Measurements from ENCODE around the gene SAMD13. TPM values are rescaled to one million over a fixed set of nuclear protein-coding genes. Genes with fewer than 3 reads are reported as not detected.

Gene SAMD13, protein sequence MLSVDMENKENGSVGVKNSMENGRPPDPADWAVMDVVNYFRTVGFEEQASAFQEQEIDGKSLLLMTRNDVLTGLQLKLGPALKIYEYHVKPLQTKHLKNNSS
- 0.24 and 0.93 TPM in 2 replicates for total RNA-seq (2014; rRNA removed; shearing (Covaris generic))

DNA sequence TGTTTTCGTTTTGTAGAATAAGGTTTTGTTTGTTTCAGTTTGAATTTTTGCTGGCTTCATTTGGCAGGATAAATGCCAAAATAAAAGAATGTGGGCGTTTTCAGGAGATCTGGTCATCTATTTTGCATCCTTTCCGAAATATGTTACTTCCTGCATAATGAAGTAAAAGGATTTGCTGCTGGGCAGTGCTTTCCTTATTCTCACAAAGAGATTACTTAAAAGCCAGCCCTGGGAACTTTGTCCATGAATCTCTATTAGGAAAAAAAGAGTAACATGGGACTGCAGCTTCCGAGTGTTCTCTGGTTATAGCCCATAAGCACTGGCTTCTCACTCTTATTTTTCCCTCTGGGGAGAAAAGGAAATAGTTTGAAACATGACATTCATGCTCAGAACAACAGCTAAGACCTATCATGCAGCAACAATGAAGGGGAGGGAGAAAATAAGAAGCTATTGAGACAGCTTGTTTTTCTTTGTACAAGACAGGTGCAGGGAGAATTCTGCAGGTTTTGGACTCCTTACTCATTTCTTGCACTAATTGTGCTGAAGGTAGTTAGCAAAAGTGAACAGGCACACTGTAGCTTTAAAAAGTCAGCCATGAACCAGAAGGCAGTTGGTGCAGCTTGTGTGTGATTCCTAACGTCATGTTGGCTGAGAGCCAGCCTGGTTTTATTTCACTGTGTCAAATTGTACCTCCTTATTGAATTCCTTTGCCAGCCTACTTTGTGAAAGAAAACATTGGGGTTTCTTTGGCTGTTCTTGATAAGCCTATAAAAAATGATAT is at the start of gene SAMD13:
SAMD13 (plus strand) TSS at position 705 of the 781 bp plus-strand sequence. CDS start 1,527 bp downstream, outside the sequence.
- DNase-seq (ENCODE audit: low spot score): peak; percentile 16

DNA sequence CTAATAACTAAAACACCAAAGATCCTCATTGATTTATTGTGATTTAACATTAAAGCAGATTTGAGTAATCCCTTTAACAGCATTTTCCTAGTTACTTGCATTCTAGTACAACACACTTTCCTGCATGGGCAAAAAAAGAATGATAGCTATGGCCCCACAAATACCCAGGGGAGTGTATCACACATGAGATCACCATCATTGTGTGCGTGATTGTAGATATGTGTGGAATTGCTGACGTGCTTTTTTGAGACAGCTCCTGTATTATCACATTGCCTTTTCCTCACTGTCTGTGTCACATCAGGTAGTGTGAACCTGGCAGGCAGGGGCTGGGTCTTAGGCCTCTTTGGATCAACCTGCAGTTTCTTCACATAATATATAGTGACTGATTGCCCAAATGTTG is 48.5 kb upstream of the SAMD13 start:
- no peak for DNase-seq (ENCODE audit: low spot score)

DNA sequence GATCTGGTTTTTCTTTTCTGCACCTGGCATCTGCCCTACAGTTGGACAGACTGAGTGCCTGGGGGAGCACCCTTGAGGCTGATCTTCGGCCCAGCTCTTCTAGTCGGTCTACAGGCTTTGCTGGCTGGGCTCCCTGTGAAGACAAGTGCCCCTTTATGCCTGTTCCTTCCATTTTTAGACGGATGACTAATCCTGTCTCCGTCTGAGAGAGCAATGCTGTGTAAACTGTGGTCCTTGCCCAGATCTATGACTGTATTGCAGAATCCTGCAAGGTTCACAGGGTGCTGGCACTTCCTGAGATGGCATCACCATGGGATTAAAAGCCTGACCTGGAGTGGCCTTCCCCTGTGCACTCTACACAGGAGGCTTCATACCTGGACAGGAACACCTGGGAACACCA is 47.6 kb upstream of the SAMD13 start:
- DNase-seq (ENCODE audit: low spot score): peak; percentile 87

DNA sequence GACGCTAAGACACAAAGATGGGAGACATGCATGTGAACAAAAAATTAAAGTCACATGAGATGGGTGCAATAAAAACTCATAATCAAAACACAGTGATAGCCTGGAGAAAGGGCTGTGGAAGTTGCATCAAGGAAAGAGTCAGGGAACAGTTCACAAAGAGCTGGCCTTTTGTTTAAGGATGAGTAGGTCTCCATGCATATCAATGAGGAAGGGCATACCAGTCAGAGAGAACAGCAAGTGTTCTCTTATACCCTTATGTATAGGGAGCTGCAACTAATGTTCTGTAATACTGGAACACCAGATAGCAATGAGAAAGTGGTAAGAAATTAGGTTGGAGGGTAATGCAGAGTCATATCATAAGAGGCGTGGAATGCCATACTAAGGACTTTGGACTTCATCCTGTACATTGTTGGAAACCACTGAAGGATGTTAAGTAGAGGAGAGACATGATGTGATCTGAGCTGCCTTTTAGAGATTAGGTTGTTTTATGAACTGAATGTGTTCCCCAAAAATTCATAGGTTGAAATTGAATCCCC is 46.7 kb upstream of the SAMD13 start:
- DNase-seq (ENCODE audit: low spot score): no peak

DNA sequence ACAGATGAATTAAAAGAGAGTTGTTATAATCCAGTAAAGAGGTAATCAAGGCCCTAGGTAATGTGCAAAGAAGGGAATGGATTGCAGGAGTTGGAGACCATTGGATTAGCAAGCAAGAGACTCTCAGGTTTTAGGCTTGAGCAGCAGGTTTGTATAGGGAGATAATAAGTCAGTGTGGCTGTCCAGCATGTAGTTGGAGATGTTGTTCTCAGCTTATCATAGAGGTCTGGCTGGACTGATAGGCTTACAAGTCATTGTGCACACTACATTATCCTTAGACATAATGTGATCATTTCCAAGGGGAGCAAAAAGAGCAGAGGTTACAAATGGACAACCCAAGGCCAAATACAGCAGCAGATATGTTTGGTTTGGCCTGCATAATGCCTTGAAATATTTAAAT is 45.9 kb upstream of the SAMD13 start:
- no peak for DNase-seq (ENCODE audit: low spot score)

DNA sequence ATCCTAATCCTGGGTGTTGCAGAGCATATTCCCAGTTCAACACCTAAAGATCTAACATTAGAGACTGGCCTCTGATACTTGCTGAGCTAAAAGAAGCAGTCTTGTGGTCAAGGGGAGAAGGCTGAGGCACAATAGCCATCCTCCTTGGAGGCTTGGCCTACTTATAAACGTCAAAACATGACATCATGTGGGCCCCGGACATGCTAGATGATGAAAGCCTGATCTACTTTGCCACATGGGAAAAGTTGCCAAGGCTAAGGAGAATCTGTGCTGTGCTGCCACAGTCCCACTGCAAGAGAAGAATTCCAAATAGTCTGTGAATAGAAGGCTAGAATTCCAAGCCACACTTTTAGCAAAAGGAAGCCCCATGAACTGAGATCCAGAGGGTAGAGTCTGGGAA is 43.9 kb upstream of the SAMD13 start:
- no peak for DNase-seq (ENCODE audit: low spot score)

DNA sequence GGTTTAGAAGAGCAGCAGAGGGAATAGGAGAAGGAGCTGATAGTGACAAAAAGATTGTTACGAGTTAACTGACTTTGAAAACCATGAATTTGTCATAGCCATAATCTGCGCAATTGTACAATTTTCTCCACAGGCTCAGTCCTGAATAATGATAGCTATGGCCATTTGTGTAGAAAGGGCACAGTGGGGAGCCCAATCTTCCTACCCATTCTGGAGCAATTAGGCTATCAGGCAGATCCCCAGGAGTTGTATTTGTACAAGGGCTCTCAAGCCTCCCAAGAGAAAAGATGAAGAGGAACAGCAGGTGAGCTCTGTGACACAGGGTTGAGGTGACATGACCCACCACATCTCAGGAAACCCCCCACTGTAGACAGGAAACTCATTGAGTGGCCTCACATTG is 42.1 kb upstream of the SAMD13 start:
- no peak for DNase-seq (ENCODE audit: low spot score)

DNA sequence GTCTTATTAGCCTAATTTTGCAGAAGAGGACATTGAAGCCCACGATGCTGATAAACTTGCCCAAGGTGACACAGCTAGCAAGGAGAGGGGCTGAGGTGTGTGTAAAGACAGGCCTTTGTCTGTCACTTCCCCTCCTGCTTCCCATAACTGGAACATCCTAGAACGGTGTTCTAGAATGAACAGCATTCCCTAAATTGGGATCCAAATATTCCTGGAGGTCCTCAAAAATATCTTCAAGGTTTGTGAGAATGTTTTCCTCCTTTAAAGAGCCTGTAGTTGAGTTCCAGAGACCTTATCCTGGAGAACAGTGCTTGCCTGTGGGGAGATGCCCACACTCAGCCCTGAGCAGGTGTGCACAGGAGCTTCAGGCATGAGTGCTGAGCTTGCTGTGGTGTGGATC is 41.5 kb upstream of the SAMD13 start:
- no peak for DNase-seq (ENCODE audit: low spot score)

DNA sequence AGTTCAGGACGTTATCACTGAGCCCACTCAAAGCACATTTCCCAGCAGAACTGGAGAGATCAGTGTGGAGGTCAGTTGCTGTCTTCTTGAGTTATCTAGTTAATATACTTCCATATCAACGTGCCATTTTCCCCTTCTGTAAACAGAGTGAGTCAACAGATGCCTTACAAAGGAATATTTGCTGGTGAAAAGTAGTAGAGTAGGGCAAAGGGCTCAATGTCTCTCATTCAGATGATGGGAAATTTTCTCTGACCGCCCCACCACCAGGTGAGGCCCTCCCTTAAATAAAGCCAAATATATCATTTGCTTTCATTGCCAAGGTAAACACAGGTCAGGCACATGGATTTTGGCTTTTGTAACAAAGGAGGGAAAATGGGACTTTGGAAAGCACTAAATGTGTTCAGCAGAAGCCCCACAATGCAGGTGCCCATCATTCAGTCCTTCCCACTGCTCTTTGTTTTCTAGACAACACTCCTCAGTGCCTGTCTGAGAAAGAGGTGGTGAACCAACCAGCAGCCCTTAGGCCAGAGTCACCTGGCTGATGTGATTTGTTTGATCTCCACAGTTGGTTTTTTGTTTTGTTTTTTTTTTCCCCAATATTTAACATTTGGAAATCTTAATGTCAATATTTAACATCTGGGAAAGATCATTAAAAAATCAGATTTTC is 40.5 kb upstream of the SAMD13 start:
- no peak for DNase-seq (ENCODE audit: low spot score)

DNA sequence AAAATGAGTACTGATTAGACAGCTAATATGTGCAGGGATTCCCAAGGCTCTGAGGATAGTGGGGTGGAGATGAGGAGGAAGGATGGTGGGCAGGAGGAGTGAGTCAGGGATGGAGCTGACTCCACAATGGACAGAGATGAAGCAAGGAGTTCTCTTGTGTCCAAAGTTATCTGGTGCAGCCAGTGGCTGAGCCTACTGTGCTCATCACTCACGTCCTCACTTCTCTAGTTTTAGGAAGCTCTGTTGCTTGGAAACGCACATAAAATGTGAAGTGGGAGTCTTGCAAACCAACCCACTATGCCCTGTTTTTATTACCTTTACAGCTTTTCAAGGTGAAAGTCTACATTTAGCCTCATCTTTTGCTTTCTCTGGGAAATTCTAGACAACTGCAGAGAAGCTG is 36.5 kb upstream of the SAMD13 start:
- no peak for DNase-seq (ENCODE audit: low spot score)

DNA sequence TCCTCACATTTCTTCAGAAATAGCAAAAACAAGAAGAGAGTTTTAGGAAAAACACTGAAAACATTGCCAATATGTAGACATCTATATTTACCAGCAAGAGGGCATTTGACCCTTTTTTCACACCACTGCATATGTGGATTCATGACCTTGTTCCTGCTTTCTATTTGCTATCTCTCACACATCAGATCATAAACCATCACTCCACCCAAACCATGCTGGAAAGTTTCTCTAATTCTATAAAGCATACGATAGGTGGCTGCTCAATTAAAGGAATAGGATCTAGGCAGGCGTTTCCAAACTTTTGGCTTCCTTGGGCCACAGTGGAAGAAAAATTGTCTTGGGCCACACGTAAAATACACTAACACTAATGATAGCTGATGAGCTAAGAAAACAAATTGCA is 35.6 kb upstream of the SAMD13 start:
- no peak for DNase-seq (ENCODE audit: low spot score)

DNA sequence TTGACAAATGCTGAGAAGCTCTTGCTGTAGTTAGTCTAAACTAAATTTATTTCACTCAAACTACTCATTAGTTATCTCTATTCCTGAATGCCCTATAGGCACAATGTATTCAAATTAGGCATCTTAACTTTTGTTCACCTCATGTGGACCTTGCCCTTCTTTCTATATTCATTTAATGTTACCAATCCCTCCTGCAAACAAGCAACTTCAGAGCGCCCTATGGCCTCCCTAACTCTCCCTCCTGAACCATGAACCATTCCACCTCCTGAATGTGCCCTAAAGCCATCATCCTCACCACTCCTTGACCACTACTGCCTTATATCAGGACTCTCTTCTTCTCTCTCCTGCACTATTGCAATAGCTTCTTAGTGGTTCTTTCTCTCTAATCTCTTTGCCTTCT is 34.8 kb upstream of the SAMD13 start:
- DNase-seq (ENCODE audit: low spot score): no peak

DNA sequence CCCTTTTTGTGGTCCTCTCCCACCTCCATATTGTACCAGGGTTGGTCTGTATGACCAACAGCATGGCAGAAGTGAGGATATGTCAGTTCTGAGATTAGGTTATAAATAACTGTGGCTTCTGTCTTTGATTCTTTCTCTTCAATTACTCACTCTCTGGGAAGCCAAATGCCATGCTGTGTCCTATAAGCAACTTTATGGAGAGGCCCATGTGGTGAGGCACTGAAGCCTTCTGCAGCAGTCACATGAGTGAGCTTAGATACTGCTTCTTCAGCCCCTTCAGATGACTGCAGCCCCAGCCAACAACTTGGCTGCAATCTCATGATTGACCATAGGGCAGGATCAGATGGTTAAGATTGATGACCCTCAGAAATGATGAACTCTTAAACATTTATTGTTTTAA is 34.0 kb upstream of the SAMD13 start:
- no peak for DNase-seq (ENCODE audit: low spot score)

DNA sequence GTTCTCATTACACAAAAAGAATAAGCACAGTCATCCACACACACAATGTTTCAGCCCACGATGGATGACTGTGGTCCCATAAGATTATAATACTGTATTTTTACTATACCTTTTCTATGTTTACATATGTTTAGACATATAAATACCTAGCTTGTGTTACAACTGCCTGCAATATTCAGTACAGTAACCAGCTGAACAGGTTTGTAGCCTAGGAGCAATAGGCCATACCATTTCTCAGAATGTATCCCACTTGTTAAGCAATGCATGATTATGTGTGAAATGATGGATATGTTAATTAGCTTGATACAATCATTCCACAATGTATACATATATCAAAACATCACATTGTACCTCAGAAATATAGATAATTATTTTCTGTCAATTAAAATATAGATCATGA is 33.2 kb upstream of the SAMD13 start:
- no peak for DNase-seq (ENCODE audit: low spot score)

DNA sequence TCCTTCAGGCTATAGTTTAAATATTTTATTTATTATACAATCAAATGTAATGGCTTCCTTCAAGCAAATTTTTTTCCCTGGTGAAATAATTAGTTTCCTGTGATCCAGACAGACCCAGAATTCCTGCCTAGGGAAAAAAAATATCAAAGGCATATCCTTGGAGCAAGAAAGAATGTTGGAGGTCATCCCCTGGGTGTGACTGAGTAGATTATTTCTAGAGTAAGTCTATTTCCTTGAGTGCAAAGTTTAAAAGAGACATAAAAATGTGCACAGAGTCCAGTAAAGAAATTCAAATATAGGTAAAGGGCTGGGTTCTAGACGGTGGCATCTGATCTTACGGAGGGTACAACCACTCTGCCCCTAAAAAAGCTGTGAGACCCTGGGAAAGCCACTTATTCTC is 32.2 kb upstream of the SAMD13 start:
- no peak for DNase-seq (ENCODE audit: low spot score)

DNA sequence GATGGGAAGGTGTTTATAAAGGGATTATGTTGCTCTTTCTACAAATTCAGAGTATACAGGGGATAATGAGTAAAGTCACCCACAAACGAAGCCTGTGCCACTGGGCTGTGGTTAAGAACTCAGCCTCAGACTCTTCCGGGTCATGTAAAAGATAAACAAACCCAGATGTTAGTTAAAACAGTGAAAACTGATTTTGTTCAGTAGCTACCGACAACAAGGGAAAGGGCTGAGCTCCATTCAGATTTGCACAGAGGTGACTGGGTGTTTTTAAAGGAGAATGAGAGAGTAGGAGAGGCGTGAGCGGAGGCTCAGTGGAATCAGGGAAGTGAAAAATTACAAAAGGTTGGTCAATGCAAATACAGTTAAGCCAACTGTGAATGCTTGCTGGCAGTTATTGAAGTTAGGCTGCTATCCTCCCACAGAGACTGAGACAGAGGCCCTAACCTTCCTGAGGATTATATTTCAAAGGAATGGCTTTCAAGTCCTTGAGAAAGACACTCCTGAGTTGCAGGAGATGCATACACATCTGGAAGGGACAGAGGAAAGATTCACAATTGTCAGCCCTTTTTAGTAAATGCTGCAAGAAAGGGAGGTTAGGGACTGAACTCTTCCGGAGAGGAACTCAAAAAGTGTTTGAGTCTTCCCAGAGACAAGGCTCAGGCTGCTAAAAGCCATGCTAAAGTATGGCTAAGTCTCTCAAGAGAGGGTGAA is 29.9 kb upstream of the SAMD13 start:
- peak; percentile 12 for DNase-seq (ENCODE audit: low spot score)

DNA sequence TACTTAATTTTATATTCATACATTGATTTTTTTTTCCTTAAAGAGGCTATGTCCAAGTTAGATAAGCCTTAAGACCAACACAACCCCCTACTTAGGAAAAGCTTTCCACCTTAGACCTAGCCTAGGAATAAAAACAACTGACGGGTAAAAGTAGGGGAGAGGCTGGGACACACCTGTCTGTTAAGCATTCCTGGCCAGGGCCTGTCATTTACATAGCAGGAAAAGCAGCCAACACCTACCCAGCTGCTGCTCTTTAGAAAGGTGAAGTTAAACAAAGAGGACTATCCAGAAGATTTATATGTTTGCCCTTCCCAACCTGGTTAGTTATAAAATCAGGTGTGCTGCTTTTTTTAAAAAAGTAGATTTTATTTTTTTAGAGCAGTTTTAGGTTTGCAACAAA is 29.1 kb upstream of the SAMD13 start:
- DNase-seq (ENCODE audit: low spot score): no peak

DNA sequence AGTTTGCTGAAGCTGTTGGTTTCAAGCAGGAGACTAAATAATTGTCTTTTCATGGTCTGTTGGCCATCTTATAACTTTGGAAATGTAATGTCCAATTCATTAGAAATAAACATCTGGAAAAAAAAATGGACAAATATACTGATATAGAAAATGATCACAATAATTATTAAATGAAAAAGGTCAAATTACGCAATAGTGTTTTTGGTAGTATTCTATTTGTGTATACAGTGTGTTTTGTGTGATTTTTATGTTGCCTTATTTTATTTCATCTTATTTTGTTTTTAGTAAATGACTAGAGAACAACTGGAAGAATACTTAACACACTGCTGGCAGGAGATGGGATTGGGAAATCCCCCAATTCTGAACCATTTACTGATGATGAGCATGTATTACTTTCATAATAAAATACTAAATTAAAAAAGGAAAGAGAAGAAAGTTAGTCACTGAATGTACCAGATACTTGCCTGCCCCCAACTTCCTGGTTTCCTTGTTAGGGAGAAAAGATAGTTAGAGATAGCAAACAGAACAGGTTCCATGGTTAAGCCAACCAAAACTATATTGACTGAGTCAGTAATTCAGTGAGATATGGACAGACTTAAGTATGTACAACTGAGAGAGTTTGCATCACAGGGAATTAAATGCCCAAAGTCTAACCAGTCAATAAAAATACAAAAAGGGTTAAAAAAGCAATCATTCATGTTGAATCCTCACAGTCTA is 24.0 kb upstream of the SAMD13 start:
- no peak for DNase-seq (ENCODE audit: low spot score)

DNA sequence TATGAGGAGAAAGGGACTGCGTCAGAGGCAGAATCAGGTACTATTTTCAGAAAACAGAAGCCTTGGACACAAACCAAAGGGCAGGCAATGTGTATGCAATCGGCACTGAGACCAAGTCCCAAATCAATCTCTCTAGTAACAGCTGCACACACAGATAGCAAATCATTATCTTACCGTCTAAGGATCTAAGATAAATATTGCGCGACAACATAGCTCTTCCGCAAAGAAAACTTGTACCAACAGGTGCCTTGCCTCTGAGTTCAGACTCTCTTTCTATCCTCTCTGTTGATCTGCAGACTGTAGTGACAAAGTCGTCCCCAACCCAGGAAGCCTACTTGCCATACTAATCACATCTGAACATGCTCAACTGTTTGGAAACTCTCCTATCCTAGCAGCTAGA is 22.6 kb upstream of the SAMD13 start:
- no peak for DNase-seq (ENCODE audit: low spot score)

DNA sequence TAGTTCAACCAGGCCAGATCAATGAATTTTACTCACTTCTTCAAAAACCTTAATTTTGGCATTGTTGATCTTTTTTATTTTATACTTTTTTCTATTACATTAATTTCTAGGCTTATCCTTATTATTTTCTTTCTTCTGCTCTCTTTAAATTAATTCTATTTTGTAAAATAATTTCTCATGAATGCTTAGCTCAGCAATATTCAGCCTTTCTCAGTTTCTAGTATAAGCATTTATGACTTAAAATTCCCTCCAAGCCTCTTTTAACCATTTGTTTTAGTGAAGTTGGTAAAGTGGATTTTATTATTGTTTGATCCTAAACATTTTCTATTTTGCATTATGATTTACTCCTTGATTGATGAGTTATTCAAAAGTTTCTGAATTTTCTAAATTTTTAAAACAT is 20.6 kb upstream of the SAMD13 start:
- DNase-seq (ENCODE audit: low spot score): no peak

DNA sequence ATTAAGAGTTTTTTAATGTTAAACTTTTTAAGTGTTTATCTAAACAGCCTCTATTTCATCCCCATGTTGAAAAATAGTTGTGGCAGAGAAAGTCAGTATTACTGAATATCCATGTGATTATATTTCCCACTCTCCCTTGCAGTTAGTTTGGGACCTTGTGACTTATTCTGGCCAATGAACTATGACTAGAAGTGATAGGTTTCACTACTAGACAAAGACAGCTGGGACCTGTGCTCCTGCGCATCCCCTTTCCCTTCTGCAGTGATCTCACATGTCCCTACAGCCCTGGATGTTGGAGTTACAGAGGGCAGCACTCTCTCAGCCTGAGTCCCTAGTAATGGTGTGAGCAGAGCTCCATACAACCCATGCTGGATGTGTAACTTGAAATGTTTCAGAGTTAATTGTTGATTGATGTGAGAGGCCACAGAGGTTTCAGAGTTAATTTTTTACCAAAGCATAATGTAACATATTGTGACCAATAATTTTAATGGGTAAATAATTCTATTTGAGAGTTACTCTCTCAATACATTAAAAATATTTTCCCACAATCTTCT is 18.7 kb upstream of the SAMD13 start:
- DNase-seq (ENCODE audit: low spot score): no peak
